ENCODE measurements around the gene PSORS1C2. TPM values are rescaled to one million over a fixed set of nuclear protein-coding genes. Genes with fewer than 3 reads are reported as not detected.

PSORS1C2 gene
- polyA plus RNA-seq, 3 donors = 0.10 TPM; not detected in 2

DNA sequence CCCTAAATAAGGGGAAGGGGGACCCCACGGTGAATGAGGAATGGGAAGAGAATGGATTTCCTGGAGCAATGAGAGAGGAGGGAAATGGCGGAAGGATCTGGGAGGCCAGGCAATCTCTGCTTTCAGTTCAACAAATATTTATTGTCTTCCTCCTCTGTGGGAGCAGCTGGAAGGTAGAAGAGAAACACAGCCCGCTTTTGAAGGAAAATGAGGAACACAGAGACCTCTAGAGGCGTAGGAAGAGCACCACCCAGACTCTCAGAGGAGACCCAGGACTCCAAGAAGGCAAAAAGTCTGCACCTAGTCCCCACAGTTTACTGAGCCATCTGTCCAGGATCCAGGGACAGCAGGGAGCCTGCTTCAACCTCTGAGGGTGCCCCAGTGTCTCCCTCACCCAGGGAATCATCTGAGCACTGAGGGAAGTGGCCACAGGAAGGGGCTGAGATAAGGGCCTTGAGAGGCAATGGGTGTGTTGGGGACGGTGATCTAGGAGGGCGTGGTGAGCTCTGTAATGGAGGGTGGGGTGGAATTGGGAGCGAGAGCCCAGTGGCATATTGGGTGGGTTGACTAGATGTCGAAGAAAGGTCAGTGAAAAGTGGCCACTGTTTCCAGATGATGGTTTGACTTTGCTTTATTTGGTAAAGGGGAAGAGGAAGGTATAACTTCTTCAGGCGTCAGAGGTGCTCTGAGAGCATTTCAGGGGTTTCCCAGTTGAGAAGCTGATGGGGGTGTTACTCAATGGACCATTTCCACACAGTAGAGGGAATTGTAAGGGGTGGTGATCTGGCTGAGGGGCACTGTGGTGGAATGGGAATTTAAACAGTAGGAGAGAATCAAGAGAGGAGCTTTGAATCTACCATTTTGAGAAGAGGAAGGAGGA lies 23.7 kb downstream of the PSORS1C2 start:
- no peak for DNase-seq

DNA sequence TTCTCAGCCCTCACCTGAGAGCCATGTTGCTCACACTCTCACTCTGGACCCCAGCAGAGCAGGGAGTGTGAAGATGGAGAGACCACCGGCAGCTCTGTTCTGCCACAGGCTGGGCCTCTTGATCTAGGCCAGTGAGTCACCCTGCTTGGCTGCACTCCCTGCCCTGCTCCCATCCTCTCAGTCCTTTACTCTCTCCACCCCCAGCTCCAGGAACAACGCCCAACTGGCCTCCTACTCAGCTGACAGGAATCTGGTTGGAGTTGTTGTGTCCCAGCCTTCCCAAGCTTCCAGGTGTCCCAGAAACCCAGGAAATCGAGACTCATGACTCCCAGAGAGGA lies 24.4 kb downstream of the PSORS1C2 start, which contains the start of gene PSORS1C1:
Gene PSORS1C1, plus strand, starts transcription at position 260 of the 338 bp plus-strand sequence. CDS start 14,833 bp downstream, outside the sequence.
- DNase-seq = no peak

DNA sequence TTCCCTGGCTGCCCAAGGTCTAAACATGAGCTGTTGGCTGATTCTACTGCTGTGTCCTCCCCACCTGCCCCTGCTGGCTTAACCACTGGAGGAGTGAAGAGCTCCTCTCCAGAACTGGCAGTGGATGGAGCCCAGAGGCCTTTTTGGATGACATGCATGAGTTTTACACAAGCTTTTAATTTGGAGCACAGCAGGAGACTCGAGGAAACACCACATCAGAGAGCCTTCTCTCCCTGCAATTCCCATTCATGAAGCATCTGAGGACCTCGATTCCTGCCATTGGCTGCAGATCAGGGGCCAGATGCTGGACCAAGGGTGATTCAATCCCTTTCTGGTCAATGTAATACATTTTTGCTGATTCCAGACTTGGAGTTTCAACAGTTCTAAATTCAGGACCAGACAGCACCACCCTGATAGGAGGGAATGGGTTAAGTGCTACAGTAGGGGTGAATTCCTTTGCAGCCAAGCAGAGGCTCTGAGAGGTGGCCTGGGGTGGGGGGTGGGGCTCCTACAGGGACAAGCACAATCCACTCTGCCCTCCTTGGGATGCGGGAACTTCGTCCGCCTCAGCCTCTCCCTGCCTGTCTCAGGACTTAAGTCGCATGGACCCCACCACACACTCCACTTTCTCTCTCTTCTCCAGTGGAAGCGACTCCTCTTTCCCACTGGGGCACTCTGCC lies 24.9 kb downstream of the PSORS1C2 start:
- DNase-seq = no peak

DNA sequence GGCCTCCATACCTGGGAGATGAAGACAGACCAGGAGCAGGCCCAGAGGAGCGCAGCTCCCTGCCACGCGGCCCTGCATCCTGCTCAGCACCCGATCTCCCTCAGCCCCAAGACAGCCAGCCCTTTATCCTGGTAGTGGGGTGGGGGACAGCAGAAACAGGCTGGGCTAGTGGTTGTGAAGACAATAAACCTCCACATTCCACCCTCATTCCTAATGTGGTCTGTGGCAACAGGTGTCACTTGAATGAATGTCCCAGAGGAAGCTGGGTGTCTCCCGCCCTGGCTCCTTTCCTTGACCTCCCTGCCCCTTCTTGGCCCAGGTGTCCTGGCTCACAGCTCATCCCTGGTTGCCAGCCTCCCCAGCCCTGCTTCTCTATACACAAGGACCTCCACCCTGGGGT lies 26.4 kb downstream of the PSORS1C2 start, which contains the start of gene C6orf15:
Gene C6orf15, minus strand, starts transcription at position 98 of the 400 bp plus-strand sequence. Its CDS starts 20 bp downstream, at position 78.
- DNase-seq = no peak

DNA sequence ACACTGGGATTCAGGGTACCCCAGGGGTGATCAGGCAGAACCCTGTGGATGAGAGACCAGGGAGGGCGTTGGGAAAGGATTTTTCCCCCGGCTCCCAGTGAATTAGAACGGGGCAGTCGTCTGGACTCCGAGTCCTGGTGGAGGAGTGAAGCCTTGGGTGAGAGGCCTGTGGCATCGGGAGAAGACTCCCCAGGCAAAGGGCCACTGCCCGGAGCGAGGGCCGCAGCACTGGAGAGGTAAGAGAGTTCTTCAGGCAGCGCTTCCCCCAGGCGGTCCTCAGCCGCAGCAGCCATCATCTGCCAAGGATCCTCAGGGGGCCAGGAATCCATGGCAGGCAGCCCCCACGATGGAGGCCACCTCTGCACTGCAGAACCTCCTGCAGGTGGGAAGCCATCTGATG lies 27.2 kb downstream of the PSORS1C2 start:
- no peak for DNase-seq

DNA sequence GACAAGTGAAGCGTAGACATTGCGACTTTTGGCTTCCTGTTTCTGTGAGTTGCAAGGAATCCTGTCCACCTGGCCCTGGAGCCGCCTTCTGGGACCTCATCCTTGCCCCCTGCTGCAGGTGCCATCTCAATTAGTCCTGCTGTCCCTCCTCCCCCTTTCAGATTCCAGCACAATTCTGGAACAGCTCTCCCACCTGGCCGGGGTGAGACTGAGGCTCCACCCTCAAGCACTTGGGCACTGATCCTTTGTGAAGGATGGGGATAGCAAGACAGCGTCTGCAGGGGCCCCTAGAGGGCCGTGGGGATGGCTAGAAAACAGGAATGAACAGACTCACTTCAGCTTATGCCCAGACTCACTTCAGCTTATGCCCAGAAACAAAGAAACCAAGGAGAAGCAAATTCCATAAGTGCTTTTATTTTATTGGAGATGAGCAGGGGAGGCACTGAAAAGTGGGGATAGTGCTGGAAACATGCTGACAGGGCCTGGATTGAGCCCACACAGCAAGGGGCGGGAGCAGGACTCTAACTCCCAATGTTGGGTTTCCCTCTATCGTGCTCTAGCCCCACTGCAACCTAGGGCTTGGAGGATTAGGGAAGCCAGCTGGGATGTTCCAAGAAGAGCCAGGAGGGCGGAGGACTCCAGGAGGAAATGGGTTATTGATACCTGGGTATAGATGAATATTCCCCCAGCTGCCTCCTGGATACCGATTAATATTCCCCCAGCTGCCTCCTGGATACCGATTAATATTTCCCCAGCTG lies 27.9 kb downstream of the PSORS1C2 start:
- no peak for DNase-seq

DNA sequence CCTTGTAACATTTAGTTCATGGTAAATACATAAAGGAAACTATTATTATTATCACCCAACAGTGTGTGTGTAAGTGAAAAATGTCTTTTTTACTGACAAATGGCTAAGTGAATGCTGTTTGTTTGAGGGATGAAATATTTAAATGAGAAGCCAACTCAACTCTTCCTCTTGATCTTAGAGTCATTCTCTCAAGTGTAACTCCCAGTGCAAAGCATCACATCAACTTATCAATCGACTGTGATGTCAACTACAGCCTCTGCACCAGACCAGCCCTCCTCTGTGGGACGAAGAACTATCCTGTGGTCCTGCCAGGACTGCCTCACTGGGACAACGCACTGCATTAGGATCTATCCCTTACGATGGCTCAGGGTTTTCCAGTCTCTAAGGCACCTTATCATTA lies 31.8 kb downstream of the PSORS1C2 start:
- DNase-seq = no peak

DNA sequence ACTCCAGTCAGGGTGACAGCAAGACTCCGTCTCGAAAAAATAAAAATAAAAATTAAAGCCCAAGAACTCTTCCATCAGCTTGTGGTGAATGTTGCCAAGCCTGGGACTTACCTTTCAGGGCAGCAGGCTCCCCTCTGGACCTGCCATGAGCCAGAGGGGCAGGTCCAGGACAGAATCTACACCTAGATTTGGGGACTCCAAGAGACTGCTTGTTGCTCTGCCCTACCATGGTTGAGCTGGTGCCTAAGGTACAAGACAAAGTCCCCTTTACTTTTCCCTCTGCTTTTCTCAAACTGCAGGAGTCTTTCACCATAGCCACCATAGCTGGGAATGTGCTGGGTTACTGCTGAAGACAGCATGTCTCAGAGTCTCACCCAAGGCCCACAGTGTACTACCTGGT lies 35.7 kb downstream of the PSORS1C2 start:
- DNase-seq = no peak

DNA sequence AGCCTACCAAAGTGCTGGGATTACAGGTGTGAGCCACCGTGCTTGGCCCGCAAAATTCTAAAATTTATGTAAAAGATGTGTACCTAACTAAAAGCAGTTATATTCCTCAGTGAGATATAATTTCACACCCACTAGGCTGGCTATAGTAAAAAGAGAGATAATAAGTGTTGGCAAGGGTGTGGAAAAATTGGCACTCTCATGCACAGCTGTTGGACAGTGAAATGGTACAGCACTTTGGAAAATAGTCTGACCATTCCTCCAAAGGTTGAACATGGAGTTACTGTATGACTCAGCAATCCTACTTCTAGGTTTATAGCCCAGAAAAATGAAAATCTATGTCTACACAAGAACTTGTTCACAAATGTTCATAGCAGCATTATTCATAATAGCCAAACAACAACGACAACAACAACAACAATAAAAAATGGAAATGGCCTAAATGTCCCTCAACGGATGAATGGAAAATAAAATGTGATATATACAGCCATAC lies 40.4 kb downstream of the PSORS1C2 start:
- DNase-seq = no peak

DNA sequence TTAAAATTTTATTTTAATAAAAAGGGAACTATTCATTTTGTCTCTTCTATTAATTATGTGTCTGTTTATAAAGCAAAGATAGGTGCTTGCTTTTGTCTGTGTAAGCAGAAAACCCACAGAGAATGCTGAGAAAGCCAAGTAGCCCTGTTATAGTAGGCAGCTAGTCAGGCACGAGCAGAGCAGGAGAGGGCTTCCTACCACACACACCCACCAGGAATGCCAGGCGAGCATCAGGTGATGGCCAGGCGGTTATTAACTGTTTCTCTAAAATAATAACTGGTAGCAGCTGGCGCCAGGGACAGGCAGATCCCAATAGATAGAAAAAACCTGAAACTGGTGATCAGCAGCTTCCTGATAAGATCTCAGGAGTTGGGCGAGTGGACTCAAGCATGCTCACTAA lies 42.2 kb downstream of the PSORS1C2 start:
- DNase-seq = no peak

DNA sequence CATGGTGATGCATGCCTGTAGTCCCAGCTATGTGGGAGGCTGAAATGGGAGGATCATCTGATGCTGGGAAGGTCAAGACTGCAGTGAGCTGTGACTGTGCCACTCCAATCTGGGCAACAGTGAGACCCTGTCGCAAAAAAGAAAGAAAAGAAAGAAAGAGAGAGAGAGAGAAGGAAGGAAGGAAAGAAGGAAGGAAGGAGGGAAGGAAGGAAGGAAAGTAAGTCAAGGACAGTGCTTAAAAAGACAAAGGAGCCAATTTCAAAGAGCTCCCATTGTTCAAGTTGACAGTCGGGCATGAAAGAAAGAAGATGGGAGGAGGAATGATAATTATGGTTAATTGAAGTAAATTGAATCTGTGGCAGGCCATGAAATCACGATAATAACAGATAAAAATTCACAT lies 42.7 kb downstream of the PSORS1C2 start:
- no peak for DNase-seq

DNA sequence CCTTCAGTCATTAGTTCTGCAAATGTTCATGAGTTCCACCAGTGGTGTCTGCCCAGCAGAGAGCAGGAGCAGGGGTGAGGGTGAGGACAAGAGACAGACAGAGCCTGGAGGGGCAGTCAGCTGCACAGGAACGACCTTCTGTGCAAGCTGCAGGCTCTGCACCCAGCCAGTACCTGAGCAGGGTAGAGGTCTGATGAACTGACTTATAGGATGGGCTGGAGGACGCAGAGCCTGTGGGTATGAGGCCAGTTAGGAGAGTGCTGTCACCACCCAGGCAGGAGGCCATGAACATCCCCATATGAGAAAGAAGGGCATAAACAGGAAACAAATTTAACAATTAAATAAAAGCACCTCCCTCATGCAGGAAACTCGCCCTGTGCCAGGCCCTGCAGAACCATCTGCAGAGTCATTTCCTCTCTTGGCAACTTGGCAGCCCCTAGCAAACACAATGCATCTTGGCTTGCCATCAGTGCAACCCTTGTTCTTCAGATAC lies 44.4 kb downstream of the PSORS1C2 start:
- no peak for DNase-seq

DNA sequence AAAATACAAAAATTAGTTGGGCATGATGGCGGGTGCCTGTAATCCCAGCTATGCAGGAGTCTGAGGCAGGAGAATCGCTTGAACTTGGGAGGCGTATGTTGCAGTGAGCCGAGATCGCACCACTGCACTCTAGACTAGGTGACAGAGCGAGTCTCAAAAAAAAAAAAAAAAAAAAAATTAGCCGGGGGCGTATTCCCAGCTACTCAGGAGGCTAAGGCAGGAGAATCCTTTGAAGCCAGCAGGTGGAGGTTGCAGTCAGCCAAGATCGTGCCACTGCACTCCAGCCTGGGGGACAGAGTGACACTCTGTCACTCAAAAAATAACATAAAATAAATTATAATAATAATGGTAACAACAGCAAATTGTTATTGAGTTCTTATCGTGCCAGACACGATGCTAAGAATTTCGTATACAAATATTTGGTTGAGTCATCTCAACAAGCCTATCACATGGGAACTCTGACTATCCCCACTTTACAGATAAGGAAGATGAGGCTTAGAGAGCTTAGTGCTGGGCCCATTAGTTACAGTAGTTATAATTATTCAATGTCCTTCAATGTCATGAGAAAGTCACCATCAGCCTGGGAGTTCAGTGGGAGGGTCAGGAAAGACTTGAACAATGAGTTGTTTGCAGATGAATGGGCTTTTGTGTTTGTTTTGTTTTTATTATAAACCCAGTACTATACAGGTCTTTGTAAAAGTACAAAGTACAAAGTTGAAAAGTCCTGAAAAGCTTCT lies 45.9 kb downstream of the PSORS1C2 start:
- no peak for DNase-seq

DNA sequence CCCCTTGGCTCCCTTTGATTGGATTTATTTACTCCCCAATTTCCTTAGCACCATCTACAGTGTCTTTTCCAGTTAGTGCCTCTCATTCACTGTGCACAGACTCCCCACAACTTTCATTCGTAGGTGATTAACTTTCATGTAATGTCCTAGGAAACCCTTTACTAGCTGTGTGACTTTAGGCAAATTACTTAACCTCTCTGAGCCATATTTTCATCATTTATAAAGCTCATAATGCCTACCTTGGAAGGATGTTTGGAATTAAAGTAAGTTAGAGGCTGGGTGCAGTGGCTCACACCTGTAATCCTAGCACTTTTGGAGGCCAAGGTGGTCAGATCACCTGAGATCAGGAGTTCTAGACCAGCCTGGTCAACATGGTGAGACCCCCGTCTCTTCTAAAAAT lies 46.6 kb downstream of the PSORS1C2 start:
- DNase-seq = no peak

DNA sequence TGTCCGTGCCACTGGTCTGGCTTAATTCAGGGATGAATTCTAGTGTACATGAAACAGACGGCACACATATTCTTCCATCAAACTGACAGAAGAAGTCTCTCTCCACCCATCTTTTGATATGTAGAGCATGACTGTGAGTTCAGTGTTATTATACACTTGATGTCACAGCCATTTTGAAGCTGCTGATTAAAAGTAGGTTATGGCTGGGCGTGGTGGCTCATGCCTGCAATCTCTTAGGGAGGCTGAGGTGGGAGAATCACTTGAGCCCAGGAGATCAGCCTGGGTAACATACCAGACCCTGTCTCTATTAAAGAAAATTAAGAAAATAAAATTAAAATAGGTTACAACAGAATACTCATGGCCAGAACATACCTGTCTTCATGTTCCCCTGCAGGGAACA lies 47.2 kb downstream of the PSORS1C2 start:
- no peak for DNase-seq

DNA sequence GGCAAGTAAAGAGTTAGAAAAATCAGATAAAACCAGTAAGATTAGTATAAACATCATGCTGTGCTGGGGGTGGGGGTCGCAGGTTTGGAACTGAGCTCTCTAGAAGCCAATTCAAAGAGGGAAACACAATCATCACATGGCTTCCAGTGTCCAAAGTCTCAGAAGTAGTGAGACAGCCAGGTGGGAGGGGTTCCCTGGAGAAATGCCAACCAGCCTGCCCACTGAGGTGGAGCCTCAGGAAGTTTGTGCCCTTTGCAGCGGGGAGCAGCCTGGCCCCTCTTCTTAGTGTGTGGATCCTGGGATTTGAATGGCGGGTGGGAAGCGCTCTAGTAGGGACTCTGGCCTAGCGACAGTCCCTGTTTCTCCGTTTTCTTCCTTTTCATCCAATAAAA lies 47.9 kb downstream of the PSORS1C2 start:
- DNase-seq = no peak

DNA sequence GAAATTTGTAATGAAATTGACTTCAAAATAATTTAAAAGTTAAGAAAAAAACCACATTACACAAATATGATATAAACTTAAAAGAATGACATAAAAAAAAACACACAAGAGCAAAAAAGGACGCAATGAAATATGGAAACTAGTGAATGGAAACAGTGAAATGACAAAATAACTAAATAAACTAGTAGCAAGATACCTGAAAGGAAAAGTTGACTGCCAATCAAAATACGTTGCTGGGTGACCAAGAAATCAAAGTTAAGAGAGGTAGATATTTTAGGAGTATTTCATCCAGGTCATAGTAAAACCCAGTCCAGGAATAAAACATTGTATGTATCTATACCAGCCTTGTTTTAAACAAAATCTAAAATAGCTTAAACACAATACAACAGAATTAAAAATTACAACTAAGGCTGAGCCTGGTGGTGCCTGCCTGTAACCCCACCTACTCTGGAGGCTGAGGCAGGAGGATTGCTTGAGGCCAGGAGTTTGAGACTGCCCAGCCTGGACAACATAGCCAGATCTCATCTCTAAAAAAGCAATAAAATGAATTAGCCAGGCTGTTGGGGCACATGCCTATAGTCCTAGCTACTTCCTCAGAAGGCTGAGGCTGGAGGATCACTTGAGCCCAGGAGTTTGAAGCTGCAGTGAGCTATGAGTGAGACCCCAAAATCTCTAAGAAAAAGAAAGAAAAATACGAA lies 48.4 kb downstream of the PSORS1C2 start:
- no peak for DNase-seq
